ENCODE data around the gene PCDH19.

- TF ChIP-seq POLR2A (IDR thresholded peaks at IDR 0.05) = no peak
- TF ChIP-seq CTCF (IDR thresholded peaks at IDR 0.05 in 4 of 5, conservative IDR thresholded peaks at IDR 0.05 in 1 of 5) = no peak
Observed at GRCh38 chrX:100373673-100374072, 36.4 kb downstream of the PCDH19 start.

All from gastrocnemius medialis (tissue), 4 donors.